ENCODE data around the gene POLG.

The POLG gene

DNA sequence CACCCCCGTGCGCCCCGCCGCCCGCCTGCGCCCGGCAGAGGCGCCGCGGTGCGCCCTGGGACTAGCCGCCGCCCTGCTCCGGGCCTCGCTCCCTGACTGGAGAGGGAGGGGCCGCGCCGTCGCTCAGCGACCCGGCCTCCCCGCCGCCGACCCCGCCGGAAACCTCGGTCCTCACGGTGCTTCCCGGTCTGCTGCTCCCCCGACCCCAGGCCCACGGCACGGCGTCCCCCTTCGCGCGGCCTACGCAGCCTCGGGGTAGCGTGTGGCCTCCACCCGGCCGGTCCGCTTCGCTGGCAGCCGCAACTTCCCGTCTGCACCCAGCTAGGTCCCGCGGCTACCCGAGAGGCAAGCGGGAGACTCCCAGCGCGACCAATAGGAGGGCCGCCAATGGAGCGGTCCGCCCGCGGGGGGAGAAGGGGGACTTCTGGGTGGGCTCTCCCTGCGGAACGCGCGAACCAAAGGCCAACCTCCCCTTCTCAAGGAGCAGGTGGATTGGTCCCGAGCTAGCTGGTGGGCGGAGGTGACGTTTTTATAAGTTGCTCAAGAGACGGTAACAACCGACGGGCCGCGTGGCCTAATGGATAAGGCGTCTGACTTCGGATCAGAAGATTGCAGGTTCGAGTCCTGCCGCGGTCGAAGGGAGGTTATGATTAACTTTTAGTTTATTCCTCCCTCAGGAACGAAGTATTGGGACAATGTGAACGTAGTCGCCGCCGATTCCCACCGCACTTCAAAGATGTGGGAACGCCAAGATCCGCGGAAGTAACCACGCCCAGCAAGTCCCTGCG is at the start of gene POLG:
POLG (minus strand) TSS at position 315 of the 788 bp plus-strand sequence. CDS start 1,070 bp downstream, outside the sequence.
- peak; percentile 93 for FAIRE-seq
- peak; percentile 98 for DNase-seq (ENCODE audit: insufficient read length, low spot score)

DNA sequence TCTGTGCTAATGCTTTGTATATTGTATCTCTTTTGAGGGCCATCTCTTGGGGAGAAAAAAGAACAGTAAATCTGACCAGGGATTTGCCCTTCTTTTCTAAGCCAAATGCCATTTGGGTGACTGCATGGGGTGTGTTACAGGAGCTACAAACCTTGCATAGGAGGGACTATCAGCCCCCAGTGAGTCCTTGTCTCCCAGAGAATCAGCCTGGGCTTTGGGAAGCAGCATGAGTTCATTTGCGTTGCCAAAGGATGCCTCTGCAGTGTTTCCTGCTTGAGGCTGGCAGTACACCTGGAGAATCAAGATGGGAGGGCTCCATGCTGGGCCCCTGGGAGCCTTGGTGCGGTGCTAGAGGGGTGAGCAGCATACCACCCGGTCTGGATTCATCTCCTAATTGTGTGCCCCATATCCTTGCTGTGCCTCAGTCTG is 49.6 kb upstream of the POLG start:
- no peak for FAIRE-seq
- no peak for DNase-seq (ENCODE audit: insufficient read length, low spot score)

GRCh38 chr15:89383365-89384175 is 48.9 kb upstream of the POLG start:
- DNase-seq (ENCODE audit: insufficient read length, low spot score) (no peak), FAIRE-seq (no peak)

GRCh38 chr15:89381888-89382686 is 47.5 kb upstream of the POLG start:
- no peak for DNase-seq (ENCODE audit: insufficient read length, low spot score)
- FAIRE-seq, result no peak

DNA sequence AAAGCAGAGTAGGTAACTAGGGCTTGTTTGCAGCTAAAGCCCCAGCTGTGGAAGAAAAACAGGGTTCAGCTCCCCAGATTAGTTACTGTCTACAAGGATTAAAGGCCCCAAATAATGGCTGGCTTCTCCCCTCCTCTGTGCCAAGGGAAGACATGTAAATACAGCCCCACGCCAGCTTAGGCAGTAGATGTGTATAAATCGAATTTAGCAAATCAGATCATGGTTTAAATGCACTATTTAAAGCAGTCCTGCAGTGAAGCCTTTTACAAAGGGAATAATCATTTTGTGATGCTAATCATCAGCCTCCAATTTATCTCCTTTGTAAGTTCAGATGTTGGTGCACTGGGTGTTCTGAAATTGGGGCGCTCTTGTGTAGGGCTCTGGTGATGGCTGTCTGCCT is 46.7 kb upstream of the POLG start:
- FAIRE-seq, result no peak
- no peak for DNase-seq (ENCODE audit: insufficient read length, low spot score)

GRCh38 chr15:89379818-89380217 is 45.2 kb upstream of the POLG start:
- FAIRE-seq (no peak), DNase-seq (ENCODE audit: insufficient read length, low spot score) (no peak)

GRCh38 chr15:89379251-89379695 is 44.6 kb upstream of the POLG start:
- DNase-seq (ENCODE audit: insufficient read length, low spot score), result no peak
- no peak for FAIRE-seq

- FAIRE-seq, result no peak
- DNase-seq (ENCODE audit: insufficient read length, low spot score), result no peak
Observed at GRCh38 chr15:89378296-89379151, 43.9 kb upstream of the POLG start.

- FAIRE-seq (no peak), DNase-seq (ENCODE audit: insufficient read length, low spot score) (no peak)
Observed at GRCh38 chr15:89377842-89378295, 43.2 kb upstream of the POLG start.

DNA sequence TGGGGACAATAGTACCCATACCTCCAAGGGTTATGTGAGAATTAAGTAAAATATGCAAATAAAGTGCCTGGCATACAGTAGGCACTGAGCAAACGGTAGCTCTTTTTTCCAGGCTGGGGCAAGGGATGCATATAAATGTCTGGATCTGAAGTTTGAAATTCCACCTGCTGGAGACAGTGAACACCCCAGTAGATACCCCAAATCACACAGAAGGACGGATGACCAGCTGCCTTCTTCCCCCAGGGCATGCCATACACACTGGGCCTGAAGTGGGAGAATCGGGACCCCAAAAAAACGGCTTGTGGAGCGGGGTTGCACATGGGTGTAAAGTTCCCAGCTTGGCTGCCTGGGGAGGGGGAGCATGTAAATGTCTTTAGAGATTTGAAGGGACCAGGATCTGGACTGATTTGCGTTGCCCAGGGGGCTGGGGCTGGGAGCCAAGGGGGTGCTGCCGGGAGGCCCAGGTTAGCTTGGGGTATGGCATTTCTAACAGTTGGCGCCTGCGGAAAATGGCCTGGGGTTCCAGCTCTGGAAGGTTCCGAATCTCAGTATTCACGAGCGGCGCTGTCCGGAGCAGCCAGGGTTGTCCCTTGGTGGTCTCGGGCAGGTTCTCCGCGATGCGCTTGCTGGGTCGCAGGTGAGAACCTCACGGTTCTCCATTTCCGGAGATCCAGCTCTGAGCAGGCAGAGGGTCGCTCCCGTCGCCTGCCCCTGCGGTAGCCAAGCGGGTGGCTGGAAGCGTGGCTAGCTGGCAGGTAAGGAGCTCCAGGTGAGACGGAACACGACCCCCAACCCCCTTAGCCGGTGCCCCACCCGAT is 42.6 kb upstream of the POLG start:
- DNase-seq (ENCODE audit: insufficient read length, low spot score) (no peak), FAIRE-seq (no peak)

- no peak for DNase-seq (ENCODE audit: insufficient read length, low spot score)
- FAIRE-seq, result no peak
Observed at GRCh38 chr15:89376388-89376787, 41.8 kb upstream of the POLG start.

DNA sequence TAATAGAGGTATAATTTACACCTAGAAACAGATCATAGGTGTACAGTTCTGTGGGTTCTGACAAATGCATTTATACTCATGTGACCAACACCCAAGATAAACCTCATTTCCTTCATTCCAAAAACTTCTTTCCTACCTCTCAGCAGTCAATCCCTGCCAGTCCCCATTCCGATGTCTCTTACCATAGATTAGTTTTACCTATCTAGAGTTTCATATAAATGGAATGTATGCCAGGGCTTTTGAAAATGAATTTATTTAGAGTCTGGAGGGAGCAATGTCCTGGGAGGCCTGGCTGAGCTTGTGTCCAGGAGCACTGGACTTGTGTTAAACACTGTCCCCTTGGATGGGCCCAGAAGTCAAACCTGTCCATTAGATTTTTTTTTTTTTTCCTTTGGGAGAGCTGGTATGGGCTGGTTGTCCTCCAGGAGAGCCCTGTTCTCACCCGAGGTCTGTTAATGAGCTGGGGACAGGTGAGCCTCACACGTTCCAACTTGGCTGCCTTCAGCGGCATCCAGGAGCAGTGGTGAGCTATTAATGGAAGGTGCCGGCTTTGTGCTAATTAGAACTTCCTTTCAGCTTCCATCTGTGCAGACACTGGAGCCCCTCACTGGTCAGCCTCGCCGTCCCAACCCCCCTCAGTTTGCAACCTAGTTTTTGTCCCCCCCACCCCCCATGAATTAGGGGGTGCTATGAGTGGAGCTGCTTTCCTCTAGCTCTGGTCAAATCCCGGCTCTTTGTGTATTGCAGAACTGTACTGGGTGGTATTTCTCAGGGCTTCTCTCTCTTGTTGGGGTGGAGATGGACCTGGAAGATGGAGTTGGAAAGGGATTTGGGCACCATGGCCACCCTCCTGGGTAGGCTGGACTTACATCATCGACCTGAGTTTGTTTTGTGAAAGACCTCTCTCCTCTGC is 40.7 kb upstream of the POLG start:
- DNase-seq (ENCODE audit: insufficient read length, low spot score), result no peak
- no peak for FAIRE-seq

- DNase-seq (ENCODE audit: insufficient read length, low spot score) (no peak), FAIRE-seq (no peak)
Observed at GRCh38 chr15:89374086-89374981, 39.7 kb upstream of the POLG start.

GRCh38 chr15:89372069-89372935 is 37.7 kb upstream of the POLG start:
- no peak for DNase-seq (ENCODE audit: insufficient read length, low spot score)
- FAIRE-seq, result no peak

GRCh38 chr15:89371228-89372044 is 36.8 kb upstream of the POLG start:
- DNase-seq (ENCODE audit: insufficient read length, low spot score) (no peak), FAIRE-seq (no peak)

- no peak for FAIRE-seq
- DNase-seq (ENCODE audit: insufficient read length, low spot score), result no peak
Observed at GRCh38 chr15:89370978-89371227, 36.3 kb upstream of the POLG start.
